Hippocampal formation (tissue), 2 donors: Measurements from ENCODE around the gene PALD1.

Experiments used
- DNase-seq, 2 donors: peaks; one replicate each; lab custom pipeline; 2025; lab: John Stamatoyannopoulos, UW

The PALD1 gene

GRCh38 chr10:70457759-70458305, 20.7 kb upstream of the PALD1 start:
- DNase-seq, result no peak

- DNase-seq, result peak in 1 of 2 donors; percentile 11
Observed at GRCh38 chr10:70458329-70459060, 20.1 kb upstream of the PALD1 start.

- DNase-seq, result no peak
Observed at GRCh38 chr10:70459061-70459773, 19.4 kb upstream of the PALD1 start.

GRCh38 chr10:70459774-70460490, 18.6 kb upstream of the PALD1 start:
- DNase-seq, result no peak

GRCh38 chr10:70461397-70462348, 16.9 kb upstream of the PALD1 start:
- peak; percentile 20 to 35 for DNase-seq

GRCh38 chr10:70462349-70462984, 16.1 kb upstream of the PALD1 start:
- DNase-seq, result peak; percentile 46 to 72

- DNase-seq, result no peak
Observed at GRCh38 chr10:70465278-70465677, 13.3 kb upstream of the PALD1 start.

GRCh38 chr10:70465832-70466231, 12.7 kb upstream of the PALD1 start:
- DNase-seq, result no peak

GRCh38 chr10:70466951-70467350, 11.6 kb upstream of the PALD1 start:
- DNase-seq, result no peak

GRCh38 chr10:70472799-70473454, 5.6 kb upstream of the PALD1 start:
- DNase-seq, result no peak

- no peak for DNase-seq
Observed at GRCh38 chr10:70474780-70475179, 3.8 kb upstream of the PALD1 start.

GRCh38 chr10:70475661-70476060, 2.9 kb upstream of the PALD1 start:
- no peak for DNase-seq

GRCh38 chr10:70476249-70477035, 2.1 kb upstream of the PALD1 start:
- DNase-seq, result no peak

GRCh38 chr10:70477661-70478162, 855 bp upstream of the PALD1 start:
- no peak for DNase-seq

- DNase-seq, result no peak
Observed at GRCh38 chr10:70479165-70479581, 606 bp downstream of the PALD1 start.

- no peak for DNase-seq
Observed at GRCh38 chr10:70479626-70480238, 1.2 kb downstream of the PALD1 start.

GRCh38 chr10:70480239-70480861, 1.8 kb downstream of the PALD1 start:
- no peak for DNase-seq

GRCh38 chr10:70481105-70481504, 2.5 kb downstream of the PALD1 start:
- DNase-seq, result no peak
